GM19351 (cell line): ENCODE results near the gene GRAMD1B.

Experiments used
- ATAC-seq: cut with Tn5 transposase; IDR thresholded peaks from one replicate; pipeline ENCODE4 v1.9.1; 2021; ENCODE audit warnings: mild to moderate bottlenecking, moderate library complexity; ENCODE audit not compliant: unreplicated experiment

The GRAMD1B gene

DNA sequence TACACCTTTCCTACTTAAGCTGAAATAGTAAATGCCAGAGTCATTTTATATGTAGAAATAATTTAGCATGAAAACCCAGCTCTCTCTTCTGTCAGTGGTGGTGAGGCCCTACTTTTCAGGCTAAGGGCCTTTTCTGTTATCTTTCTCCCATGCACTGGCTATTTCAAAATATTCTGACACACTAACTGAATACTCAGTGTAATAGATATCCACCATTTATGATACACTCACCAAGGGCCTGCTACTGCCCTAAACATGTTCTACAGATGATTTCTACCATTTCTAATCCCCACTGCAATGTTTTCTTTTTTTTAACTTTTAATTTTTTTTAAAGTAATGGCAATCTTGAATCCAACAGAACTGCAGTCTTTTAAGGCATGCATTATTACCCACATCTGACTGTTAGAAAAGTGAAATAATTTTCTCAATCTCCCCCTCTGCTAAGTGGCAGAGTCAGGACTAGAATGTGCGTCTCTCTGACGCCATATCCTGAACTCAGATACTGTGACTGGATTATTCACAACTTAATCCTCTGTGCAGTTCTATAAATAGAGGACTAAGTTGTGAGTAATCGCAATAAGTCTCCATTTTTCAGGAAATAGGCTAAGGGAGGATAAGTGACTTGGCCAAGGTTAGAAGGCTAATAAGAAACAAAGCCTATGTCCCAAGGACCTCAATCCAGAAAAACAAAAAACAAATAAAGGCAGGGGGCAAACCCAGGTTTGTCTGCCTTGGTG, 44.0 kb downstream of the GRAMD1B start:
- no peak for ATAC-seq

GRCh38 chr11:123474994-123475393, 44.9 kb downstream of the GRAMD1B start:
- no peak for ATAC-seq

DNA sequence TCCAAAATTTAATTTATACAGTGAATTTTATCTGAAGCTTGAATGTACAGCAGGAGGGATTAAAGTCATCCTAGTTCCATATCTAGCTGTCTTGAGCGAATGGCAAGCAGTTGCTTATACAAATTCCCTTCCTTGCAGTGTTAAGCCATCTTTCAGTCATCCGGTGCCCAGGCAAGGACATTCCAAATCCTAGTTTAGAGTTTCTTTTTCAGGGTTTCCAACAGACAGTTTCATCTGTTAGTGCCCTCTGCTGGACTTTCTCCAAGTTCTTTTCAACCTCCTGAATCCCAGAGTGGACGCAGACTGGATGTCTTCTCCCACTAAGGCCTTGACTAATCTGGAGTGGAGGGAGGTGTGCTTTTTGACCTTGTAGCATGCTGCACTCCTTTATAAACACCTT, 45.4 kb downstream of the GRAMD1B start:
- no peak for ATAC-seq

- ATAC-seq: no peak
Measured at GRCh38 chr11:123477205-123477907, 47.3 kb downstream of the GRAMD1B start.

- ATAC-seq: no peak
Measured at GRCh38 chr11:123478352-123478987, 48.4 kb downstream of the GRAMD1B start.

DNA sequence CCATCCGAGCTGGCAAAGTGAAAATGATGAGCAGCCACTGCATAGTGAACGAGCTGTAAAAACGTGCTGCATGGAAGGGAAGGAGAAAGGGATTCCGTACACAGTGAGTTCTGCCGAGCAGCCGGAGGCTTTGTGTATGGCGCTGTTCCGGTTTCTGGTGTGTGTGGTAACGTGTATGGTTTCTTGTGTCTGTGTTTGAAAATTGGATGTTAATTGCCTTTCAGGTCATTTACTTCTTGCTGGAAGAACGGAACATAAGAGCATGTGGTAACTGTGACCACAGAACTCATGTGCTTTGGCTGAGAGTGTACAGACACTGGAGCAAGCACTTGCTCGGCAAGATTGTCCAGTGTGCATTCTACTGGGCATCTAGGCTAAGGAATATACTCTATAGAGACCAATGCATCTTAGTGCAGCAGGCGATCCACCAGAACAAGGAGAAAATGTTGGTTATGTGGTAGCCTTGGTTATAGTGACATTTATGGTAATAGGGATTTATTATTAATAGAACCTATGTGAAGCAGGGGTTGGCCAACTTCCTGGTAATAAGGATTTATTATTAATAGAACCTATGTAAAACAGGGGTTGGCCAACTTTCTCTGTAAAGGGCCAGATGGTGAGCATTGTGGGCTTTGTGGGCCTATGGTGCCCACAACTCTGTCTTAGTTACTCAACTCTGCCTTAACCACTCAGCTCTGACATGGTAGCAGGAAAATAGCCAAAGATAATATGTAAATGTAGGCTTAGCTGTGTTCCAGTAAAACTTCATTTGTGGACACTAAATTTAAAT, 49.2 kb downstream of the GRAMD1B start:
- peak; percentile 49 for ATAC-seq

DNA sequence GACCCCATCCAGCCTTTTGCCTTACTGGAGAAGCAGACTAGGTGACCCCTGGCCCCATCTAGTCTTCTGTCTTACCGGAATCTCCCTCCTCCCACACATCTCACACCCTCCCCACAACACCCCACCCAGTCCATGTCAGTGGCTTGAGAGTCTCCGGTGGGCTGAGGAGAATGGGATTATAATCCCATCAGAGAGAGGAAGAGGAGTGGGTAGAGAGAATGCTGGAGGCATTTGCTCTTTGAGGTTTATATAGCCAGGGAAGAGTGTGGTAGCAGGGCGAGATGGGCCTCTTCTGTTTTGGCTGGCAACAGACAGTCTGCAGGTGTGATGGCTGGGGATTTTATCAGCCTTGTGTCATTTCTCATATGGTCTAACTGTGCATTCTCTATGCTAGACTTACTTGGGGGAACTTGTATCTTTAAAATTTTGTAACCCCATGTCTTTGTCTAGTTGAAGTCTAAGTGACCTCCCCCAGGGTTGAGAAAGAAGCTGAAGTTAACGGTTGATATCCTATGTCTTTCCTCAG, 50.3 kb downstream of the GRAMD1B start:
- peak; percentile 43 for ATAC-seq

DNA sequence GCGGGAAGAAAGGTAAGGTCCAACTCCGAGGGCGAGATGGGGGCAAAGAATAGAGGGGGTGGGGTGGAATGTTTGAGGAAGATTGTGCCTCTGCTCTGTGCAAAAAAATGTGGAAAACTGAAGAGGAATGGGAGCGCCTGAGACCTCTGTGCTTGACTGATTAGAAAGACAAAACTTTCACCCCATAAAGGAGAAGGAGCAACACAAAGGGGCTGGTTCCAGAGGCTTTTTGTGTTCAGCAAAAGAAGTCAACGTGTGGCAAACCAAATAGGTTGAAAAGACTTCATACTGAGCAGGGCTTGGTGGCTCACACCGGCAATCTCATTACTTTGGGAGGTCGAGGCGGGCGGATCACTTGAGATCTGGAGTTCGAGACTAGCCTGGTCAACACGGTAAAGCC, 50.8 kb downstream of the GRAMD1B start:
- ATAC-seq: no peak

DNA sequence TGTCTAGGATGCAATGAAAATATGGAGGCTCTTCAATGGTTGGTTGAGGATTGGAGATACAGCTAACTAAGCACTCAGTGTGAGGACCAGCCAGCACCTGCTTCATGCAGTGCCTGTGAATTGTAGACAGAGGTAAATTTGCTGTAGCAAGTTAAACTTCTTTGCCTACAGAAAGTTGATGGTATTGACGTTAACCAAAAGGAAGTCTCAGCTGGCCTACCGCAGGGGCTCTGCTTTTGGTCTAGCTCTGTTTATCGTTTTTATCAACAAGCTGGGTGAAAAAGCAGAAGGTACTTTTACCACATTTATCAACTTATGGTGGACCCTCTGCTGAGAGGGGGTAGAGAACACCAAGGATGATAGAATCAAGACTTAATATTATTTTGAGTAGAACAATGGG, 51.6 kb downstream of the GRAMD1B start:
- ATAC-seq: no peak

GRCh38 chr11:123482218-123482617, 52.1 kb downstream of the GRAMD1B start:
- no peak for ATAC-seq

DNA sequence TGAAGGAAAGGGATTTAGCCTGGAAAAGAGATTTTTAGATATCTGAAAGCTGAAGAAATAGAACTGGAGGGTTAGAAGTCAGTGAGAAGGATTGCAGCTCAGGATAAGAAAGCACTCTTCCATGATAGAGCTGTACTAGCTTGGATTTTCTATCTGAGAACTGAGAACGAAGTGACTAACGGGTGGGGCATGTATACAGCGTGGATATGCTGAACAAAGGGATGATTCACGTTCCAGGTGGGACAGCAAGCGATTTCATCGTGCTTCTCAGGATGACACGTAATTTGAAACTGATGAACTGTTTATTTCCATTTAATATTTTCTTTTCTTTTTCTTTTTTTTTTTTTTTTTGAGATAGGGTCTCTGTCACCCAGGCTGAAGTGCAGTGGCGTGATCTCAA, 53.0 kb downstream of the GRAMD1B start:
- ATAC-seq: no peak

DNA sequence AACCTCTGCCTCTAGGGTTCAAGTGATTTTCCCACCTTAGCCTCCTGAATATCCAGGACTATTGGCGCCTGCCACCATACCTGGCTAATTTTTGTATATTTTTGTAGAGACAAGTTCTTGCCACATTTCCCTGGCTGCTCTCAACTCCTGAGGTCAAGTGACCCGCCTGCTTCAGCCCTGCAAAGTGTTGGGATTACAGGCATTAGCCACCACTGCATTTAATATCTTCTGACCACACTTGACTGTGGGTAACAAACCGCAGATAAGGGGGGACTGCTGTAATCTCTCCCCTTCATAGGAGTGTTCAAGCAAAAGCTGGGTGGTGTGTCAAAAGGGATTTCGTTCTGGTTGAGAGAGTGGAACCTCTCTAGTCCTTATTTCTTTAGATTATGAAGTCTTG, 53.4 kb downstream of the GRAMD1B start:
- no peak for ATAC-seq

DNA sequence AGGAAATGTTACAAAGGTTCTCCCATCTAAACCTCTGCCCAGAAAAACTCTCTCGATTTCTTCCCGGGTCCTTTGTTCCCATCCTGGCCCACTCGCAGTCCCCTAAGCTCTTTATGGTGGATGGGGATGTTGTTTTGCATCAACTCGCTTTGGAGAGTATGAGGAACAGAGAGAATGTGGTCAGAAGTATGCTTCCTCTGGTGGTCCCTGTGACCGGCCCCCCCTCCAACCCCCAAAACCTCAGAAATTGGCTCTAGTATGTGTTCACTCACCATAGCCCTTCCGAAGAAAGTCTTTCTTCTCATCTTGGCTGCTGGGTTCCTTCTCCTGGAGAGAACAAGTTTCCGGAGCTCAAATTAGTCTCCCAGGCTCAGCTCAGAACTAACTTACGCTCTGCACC, 54.4 kb downstream of the GRAMD1B start:
- peak; percentile 47 for ATAC-seq

- no peak for ATAC-seq
Measured at GRCh38 chr11:123487157-123487744, 57.2 kb downstream of the GRAMD1B start.

- ATAC-seq: no peak
Measured at GRCh38 chr11:123490527-123490926, 60.5 kb downstream of the GRAMD1B start.

DNA sequence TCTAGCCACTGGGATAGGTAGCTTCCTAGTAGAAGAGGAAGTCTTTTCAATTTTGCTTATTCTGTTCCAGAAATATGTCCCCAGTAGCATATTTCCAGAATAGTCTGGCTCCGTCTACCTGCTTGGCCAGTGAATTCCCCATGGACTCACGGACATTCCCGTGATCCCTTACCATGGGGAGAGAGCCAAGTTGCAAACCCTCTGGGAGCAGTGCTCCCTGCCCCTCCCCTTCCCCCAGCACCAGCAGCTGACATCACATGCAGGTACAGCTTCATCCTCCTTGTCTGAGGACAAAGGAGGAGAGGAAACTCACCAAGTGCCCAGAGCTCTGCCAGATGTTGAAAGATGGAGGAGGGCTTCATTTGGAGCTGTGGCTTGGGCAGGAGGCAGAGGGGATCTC, 61.2 kb downstream of the GRAMD1B start:
- ATAC-seq: no peak

DNA sequence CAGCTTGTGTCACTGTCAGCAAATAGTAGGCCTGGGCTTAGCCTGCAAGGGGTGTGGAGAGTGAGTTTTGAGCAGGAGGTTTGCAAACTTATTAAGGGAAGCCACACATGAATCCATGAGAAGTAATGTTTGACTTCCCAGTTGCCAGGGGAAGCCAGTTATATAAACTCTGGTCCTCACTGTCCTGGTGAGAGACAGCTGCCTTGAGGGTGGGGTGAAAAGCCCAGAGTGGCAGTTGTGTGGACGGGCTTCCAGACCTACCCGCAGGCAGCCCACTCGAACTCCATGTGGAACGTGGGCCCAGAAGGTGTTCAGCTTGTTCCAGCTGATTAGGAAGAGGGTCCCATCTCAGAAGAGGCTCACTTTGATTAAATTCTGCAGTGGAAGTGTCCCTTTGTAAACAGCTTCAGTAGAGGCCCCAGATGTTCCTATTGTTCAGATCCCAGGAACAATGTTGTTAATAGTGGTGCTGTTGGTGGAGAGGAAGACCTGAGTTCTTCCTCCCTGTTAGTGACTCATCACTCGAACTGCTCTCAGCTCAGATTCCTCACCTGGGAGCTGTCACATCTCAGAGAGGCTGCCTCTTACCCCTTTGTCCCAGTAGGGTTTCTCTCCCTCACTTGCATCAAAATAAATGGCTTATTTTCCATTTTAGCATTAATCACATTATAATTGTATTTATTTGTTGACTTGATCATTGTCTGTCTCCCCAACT, 63.4 kb downstream of the GRAMD1B start:
- no peak for ATAC-seq

DNA sequence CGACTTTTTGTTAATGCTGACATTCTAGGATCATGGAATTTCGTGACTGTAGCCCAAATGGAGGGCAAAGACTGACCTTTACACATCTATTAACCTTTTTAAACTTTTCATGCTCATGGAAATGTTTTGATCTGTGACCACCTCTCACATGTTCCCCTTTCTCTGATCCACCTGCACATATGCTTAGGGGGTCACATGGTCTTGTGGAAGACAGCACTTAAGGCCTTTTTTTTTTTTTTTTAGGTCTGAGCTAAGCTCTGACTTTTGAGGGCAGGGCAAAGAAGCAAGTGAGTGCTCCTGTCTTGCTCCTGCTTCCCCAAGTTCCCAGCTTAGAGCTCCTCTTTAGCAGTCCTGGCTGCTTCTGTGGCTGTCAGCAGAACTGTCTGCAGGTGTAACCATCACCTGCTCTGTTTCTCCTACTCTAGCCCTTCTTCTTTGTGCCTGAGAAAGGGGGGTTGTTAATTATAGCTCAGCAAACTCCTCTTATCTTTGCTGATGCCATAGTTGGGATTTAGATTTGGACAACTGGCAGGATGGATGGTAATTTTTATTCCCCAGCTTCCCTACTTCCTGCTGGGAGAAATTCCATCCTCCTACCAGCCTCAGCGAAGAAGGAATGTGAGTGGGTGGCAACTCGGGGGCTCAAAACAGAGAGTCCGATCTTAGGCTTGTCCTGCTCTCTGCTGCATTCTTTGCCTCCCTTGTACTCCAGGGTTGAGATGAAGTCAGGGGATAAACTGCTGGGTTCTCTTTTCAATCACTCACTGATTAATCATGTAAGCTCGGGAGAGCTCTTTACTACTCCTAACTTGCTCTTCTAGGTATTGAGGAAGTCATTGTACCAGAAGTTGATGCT, 64.4 kb downstream of the GRAMD1B start:
- no peak for ATAC-seq

DNA sequence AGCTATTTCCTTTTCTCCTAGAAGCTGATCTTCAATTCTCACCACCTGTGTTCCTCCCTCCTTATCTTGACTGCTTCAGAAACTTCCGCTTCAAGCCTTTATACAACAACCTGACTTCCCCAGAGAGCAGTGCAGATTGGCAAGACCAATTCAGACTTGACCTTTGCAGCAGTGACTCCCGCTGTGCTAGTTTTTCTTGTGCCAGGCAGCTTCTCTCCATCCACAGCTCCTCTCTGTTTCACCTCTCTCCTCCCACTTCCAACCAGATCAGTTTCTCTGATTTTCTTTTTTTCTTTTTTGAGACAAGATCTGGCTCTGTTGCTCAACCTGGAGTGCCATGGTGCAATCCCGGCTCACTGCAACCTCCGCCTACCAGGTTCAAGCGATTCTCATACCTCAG, 74.3 kb downstream of the GRAMD1B start:
- ATAC-seq: no peak
